A172 (cell line): Measurements from ENCODE around the gene TMEM150C. TPM values are rescaled to one million over a fixed set of nuclear protein-coding genes. Genes with fewer than 3 reads are reported as not detected.
"Not testable (repeated sequence)": the region's sequence is repeated elsewhere in the genome, so short reads cannot be mapped to it uniquely, and the experiment has no call there.

ENCODE experiments used
- DNase-seq: peaks from one replicate; pipeline ENCODE4 v3.0.0-alpha.2; 2015; ENCODE audit warnings: low spot score
- total RNA-seq: library from RNA; depleted of rRNA; stranded (reverse); fragments of >200 nt; shearing (Covaris generic); gene quantifications from 2 replicates; pipeline ENCODE4 v1.2.3, GENCODE V29; 2014

The TMEM150C gene
- total RNA-seq, 1 experiment from 2014 or later, result 3.2 TPM

DNA sequence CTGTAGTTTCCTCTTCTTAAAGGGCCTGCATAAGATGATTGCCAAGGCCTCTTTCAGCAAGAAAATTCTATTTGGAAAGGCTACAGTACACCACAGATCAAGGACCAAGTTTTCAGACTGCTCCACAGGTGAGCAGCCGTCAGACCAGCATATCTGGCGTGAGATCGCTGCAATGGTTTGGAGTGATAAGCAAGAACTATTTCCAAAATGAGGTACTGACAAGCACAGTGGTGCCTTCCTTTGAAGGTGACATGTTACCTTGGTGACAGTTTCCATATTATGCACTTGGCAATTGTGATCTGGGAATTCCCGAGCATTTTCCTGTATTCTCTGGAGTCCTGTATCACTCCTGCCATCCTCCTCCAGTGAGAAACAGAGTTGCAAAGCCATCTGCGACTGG is 7.3 kb upstream of the TMEM150C start:
- no peak for DNase-seq

DNA sequence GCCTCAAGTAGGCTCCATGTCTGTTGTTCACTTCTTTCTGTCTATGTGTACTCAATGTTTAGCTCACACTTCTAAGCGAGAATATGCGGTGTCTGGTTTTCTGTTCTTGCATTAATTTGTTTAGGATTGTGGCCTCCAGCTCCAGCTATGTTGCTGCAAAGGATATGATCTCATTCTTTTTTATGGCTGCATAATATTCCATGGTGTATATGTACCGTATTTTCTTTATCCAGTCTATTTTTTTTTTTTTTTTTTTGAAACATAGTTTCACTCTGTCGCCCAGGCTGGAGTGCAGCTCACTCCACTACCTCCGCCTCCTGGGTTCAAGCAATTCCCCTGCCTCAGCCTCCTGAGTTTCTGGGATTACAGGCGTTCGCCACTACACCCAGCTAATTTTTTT is 5.7 kb upstream of the TMEM150C start:
- DNase-seq, result no peak

DNA sequence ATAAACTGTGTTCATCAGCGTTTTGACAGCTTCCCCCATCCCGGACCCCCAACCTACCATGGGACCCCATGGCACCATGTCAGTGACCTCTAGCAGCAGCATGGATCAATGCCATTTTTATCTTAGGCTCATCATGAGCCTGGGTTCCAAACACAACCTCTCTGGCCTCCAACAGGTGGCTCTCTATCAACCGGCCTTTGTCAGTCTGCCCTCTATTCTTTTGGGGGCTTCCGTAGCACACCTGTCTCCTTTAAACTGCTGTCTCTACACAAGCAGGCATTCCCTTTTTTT is 721 bp upstream of the TMEM150C start:
- no peak for DNase-seq

DNA sequence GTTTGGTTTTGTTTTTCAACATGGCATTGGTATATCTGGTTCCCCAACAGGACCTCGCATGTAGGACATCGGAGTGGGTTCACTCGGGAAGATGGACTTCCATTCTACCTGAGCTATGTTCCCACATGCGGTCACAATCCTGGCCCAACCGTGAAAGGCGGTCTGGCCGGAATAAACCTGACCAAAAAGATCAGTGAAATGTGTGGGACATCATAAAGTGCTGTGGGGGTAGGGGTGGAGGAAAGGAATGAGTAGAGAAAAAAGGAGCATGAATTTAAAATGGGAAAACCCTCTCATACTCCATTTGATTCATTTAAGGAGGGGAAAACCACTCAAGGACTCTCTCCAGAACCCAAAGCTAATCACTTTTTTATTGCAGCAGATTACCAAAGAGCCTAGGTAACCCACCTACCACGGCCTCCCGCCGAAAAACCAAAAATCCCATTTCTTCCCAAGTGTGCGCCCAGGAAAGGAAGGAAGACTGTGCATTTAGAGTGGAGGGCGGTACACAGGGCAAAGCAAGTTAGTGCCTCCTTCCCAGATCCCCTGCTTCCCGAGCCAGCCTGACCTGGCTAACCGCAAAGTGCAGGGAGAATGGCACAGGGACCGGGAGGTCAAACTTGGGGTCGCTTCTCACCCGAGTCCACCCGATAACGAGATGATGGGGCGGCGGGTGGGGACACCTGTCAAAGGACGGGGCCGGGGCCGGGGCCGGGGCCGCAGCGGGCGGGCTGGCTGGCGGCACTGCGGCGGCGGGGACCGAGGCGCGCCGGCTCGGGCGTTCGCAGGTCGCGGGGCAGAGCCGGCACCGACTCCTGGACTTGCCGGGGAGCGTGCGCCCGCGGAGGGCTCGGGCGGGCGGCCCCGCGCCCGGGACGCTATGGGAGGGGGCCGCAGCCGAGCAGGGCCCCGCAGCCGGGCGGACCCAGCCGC is 669 bp downstream of the TMEM150C start:
- no peak for DNase-seq

DNA sequence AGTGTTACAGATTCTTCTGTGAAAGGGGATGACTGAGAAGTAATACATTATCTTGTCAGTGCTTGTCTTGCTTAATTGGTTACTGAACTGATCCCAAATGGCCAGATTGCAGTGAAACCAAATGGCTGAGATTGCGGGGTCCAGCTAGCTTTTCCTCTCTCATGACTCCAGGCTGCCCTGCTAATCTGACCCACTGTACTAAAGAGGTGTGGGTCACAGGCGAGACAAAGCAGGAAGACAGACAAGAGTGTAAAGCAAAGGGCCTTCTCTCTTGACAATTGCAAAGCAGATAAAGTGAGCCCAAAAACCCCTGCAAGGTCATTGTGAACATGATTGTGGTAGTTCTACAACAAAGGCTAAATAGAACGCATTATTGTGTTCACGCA is 2.1 kb downstream of the TMEM150C start:
- no peak for DNase-seq

DNA sequence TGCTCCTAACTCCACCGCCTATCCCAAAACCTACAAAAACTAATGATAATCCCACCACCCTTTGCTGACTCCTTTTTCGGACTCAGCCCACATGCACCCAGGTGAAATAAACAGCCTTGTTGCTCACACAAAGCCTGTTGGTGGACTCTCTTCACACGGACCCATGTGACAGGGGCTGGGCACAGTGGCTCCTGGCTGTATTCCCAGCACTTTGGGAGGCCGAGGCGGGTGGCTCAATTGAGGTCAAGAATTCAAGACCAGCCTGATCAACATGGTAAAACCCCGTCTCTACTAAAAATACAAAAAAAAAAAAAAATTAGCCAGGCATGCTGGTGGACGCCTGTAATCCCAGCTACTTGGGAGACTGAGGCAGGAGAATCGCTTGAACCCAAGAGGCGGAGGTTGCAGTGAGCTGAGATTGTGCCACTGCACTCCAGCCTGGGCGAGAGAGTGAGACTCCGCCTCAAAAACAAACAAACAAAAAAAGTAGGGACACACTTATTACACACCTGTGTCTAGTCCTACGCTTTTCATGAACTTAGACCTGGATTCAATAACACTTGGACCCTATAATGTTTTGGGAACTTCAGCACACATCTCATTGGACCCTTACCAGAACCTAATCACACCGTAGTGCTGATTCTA is 2.6 kb downstream of the TMEM150C start:
- not testable (repeated sequence) for DNase-seq

DNA sequence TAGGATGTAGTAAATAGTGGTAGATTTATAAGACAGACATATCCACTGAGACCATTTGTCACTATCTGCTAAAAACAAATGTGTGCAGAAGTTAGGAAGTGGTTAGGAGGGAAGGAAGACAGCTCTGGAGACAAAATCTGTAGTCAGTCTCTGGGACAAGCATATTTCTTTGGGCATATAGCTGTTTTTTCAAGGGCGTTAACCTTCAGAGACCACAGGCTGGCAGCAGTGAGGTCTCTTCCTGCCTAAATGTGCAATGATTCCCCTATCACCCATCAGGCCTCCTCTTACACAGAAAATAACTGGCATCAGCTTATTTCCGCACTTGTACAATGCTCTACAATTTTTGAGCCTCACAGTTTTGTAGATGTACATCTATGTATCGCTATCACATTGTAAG is 6.5 kb downstream of the TMEM150C start:
- peak; percentile 8 for DNase-seq

DNA sequence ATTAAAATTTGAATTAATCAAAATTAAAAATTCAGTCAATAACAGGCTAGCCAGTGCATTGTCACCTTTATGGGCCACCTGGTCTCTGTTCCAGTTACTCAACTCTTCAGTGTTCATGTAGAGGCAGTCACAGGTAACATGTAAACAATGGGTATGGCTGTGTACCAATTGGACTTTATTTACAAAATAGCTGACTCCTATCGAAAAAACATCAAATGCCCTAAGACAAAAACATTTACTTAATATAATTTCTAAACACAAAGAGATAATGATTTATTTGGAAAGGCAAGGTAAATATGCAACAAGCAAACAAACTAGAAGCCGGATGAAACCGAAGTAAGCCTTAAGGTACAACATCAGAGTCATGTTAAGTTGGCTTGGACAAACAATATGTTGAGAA is 8.8 kb downstream of the TMEM150C start:
- DNase-seq, result no peak

DNA sequence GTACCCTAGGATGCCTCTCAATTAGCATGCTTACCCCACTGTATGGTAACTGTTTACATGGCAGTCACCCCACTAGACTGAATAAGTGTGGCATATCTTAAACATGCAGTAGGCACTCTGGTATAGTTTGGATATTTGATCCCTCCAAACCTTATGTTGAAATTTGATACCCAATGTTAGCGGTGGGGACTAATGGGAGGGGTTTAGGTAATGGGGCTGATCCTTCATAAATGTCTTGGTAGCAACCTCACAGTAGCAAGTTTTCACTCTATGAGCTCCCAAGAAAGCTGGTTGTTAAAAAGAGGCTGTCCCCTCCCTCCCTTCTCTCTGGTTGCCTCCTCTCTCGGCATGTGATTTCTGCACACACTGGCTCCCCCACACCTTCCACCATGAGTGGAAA is 10.1 kb downstream of the TMEM150C start:
- DNase-seq, result no peak

DNA sequence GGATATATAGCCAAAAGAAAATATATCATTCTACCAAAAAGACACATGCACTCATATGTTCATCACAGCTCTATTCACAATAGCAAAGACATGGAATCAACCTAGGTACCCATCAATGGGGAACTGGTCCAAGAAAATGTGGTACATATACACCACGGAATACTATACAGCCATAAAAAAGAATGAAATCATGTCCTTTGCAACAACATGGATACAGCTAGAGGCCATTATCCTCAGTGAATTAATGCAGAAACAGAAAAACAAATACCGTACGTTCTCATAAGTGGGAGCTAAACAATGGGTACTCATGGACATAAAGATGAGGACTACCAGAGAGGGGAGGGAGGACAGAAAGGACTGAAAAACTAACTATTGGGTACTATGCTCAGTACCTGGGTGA is 13.9 kb downstream of the TMEM150C start:
- not testable (repeated sequence) for DNase-seq

DNA sequence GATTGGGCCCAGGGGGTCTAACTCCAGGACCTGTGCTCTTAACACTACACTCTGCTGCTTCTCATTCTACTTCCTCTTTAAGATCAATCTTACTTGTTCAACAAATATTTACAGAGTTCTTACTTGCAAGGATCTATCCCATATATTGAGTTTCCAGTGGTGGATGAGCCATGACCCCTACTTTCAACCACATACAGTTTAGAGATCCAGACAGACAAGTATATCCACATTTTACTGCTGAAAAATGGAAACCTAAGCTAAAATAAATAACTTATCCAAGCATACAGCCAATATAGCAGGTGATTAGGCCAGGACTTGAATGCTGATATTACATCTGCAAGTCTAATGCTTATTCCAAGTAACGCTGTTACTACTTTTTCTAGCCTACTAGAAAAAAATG is 18.7 kb downstream of the TMEM150C start:
- DNase-seq, result no peak

DNA sequence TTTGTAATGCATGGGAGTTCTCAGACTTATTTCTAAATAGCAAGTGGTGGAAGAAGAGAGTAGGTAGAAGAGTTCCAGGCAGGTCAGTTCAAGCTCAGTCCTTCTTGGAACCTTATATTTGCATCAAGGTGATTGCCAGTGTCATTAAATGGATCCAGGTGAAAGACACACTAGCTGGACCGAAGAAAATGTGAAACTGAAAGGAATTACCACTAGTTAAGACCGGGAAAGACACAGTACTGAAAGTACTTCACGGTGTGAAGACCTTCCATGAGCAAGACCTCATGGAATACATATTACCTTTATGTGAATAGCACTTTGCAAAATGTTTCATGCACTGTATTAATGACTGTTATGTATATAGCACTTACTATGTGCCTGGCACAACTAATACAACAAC is 19.1 kb downstream of the TMEM150C start:
- DNase-seq, result no peak

DNA sequence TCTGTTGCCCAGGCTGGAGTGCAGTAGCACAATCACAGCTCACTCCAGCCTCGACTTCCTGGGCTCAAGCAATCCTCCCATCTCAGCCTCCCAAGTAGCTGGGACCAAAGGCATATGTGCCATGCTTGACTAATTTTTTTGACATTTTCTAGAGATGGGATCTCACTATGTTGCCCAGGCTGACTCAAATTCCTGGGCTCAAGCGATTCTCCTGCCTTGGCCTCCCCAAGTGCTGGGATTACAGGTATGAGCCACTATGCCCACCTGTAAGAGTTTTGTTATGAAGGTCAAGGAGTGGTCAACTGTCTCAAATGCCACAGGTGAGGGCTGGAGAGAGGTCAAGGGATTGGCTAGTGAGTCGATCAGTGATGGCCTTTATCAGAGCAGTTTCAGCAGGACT is 32.5 kb downstream of the TMEM150C start:
- DNase-seq, result no peak

DNA sequence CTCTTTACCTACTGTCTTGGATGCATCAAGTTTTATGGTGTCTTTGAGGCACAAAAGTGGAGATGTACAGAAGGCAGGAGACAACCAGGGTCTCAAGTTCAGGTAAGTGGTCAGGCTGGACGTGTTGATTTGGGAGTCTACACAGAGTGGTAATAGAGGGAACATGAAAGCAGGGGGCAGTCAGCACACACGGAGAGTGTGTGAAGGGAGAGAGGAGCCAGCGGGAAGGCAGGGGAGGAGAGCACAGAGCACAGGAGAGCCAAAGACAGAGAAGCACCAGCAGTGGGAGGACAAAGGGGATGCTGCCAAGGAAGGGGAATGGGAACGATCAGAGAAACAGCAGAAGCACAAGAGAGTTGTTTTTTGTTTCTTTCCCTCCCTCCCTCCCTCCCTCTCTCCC is 32.9 kb downstream of the TMEM150C start:
- no peak for DNase-seq

DNA sequence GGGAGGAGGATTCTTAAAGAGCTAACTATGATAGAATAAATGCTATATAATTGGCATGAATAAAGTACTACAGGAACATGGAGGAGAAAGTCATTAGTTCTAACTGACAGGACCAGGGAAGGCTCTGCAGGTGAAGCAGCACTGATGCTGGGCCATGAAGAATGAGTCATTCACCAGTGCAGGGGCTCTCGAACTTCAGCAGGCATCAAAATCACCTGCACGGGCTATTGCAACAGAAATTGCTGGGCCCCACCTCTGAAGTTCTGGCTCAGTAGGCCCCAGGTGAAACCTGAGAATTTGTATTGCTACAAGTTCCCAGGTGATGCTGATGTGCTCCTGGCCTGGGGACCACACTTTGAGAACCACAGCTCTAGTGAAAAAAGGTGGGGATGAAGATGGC is 33.7 kb downstream of the TMEM150C start:
- no peak for DNase-seq

DNA sequence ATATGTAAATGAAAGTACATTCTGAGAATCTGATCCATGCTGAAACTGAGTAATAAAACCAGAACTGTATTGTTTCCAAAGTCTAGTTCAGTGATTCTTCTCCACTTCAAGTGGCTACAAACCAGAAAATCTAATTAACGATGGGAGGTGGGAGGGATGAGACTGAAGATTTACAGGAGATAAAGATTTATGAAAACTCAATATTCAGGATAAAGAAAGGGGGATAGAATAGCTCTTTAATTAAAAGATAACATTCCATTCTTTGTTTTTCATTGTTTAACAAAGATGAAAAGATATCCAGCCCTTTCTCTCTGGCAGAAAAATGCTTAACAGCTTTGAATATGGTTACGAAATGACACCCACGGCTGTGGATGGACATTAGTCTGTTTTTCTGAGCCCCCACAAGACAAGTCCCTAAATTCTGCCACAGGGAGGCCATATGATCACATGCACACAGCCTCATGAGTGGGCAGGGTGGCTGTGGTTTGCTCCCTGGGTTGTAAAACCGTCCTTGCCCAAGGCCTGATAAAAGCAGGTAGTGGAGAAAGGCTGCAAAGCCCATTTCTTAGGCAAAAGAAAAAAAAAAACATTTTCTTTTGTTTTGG is 36.4 kb downstream of the TMEM150C start:
- DNase-seq, result no peak

DNA sequence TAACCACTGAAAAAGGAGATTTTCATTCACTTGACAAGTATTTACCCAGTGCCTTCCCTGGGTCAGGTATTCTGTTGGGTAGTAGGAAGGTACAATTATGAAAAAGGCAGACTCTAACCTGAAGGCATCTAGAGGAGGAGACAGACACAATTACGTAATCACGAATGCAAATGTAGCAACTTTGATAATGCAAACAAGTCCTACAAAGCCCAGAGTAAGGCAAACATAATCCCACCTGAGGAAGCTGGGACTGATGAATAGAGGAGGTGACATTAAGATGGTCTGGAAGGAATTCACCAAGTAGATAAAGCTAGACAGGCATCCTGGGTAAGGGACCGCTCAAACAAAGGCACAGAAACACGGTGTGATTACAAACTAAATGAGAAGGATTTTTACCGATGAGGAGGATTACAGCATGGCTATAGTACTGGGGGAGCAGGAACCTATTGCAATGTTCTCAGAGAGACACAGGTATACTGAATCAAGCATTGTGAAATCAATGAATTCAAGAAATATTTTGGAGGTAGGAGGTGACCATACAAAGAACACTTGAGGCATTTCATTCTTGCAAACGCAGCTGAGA is 37.1 kb downstream of the TMEM150C start:
- DNase-seq, result no peak

DNA sequence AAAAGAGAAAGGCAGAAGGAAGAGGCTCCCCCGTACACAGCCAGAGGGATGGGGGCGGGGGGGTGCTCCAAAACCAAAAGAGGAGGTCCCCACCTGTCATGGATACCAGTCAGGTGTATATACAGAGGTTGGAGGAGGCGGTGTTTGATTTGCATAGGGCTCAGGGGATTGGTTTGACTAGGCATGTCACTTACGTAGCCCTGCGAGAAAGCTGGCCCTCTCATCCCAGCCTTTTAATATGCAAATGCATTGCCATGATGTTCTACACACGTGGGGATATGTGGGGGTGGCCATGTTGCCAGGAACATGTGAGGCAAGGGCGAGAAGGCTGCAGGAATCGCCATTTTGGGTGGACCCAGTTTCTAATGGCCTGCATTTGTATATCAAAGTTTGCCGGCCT is 38.6 kb downstream of the TMEM150C start:
- DNase-seq, result no peak

DNA sequence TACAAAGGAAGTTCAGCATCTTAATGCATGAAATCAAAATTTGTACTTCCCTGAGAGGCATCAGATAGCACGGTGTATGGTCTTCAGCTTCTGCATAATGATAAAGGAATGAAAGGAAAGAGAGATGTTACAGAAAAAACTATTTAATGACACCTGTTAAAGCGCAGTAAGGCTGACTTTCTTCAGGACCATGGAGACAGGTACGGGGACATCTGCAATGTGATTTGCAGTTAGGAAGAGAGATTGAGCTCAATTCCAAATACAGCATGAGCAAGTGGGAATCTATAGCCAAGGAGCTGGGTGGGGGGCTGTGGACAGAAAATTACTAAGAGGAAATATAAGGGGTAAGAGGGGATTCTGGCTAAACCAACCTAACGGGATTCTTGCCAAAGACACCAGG is 39.3 kb downstream of the TMEM150C start:
- DNase-seq, result no peak

DNA sequence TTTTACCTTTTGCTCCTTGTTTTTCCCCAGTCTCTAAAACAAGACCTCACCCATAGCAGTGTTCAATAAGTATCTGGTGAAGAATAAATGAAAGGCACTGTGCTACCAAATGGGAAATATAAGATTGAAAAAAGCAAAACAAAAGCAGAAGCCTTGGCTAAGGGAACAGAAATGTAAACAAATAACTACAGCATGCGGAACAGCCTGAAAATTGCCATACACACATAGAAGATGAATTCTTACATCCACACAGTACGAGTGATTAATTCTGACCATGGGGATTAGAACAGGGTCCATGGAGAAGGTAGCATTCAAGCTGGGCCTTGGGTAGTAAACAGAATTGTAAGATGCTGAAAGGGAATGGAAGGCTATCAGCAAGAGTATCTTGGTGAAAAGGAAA is 40.5 kb downstream of the TMEM150C start:
- DNase-seq, result no peak

DNA sequence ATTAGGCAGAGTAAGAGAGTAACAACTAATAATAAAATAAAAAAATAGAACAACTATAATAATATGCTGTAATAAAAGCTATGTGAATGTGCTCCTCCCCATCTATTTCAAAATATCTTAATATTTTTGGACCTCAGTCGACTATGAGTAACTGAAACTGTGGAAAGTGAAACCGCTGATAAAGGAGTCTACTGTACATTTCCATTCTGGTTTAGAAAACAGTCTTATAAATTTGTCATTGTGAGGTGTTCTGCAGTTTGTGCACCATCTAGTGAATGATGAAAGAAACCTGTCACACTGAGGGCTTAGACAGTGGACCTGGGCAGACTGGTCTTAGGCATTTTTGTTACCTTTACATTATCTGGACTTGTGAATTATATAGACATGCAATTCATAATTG is 42.0 kb downstream of the TMEM150C start:
- DNase-seq, result no peak

DNA sequence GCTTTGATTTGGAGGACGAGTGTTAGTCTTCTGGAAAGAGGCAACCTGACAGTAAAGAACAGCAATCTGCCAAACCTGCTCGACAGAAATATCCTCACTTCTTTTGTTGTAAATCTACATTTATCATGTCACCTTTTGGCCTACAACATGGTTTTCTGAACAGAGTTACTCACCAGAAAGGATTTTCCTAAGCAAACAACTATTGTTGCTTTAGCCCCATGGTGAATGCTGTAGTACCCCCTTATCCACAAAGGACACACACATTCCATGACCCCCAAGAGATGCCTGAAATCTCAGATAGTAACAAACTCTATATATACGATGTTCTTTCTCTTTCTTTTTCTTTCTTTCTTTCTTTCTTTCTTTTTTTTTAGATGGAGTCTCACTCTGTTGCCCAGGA is 42.7 kb downstream of the TMEM150C start:
- peak; percentile 53 for DNase-seq

DNA sequence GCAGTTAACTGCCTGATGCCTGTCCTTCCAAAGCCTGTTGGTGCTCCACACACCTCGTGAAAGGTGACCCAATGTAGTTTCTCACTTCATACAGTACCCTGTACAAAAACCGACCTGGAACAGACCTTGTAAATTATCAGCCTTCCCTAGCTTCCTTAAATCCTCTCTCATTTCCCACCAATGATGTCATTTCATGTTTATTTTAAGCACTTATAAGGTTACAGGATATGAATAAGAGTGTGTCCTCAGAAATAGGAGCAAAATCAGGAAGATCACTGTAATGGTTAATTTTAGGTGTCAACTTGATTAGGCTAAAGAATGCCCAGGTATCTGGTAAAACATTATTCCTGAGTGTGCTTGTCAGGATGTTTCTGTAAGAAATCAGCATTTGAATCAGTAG is 44.7 kb downstream of the TMEM150C start:
- DNase-seq, result peak; percentile 38
